GM12878 (cell line): Measurements from ENCODE around the gene PRPF40B. TPM values are rescaled to one million over a fixed set of nuclear protein-coding genes. Genes with fewer than 3 reads are reported as not detected.
A peak's percentile ranks its signal among the peaks of the same experiment; 100 is the strongest.

Experiments used
- ATAC-seq: fragments of 200-7000 bp; cut with Tn5 transposase; 3 replicates; pipeline ENCODE4 v1.9.1; 2020; ENCODE audit warnings: mild to moderate bottlenecking, moderate library complexity
- BruUV-seq: library from RNA; stranded (reverse); fragments of 400-500 nt; replicated peaks from 2 replicates; lab custom pipeline; 2021; lab: Mats Ljungman, UMichigan
- CTCF ChIA-PET: fragments of 300-600 bp; sonication (Branson Sonifier 250); formaldehyde crosslinking; extraction: SDS; loops from one replicate; lab custom pipeline; 2021; ENCODE audit warnings: inconsistent platforms; lab: Yijun Ruan, JAX
- POLR2A ChIA-PET: fragments of 350-600 bp; formaldehyde crosslinking; extraction: SDS; loops from one replicate; lab custom pipeline; 2021; ENCODE audit warnings: inconsistent platforms; lab: Charles Lee
- RAD21 ChIA-PET: fragments of 300-600 bp; sonication (Branson Sonifier 250); formaldehyde crosslinking; loops from one replicate; lab custom pipeline; 2023; ENCODE audit warnings: antibody characterized with exemption; ENCODE audit not compliant: unreplicated experiment; lab: Charles Lee
- SMC1A ChIA-PET: fragments of 300-600 bp; sonication (Branson Sonifier 250); formaldehyde crosslinking; loops from one replicate; lab custom pipeline; 2023; ENCODE audit not compliant: unreplicated experiment, uncharacterized antibody; lab: Charles Lee
- DNase-seq: peaks from one replicate; pipeline ENCODE4 v3.0.0-alpha.2; 2011; ENCODE audit warnings: low read depth, low spot score
- FAIRE-seq: peaks from 3 replicates; lab custom pipeline; 2011; peaks lifted over from hg19 to GRCh38; lab: Jason Lieb, UNC
- H2AFZ ChIP-seq: 2 replicates; pipeline ENCODE4 v1.6.0; 2011; ENCODE audit warnings: low read depth, low read length, control low read depth; ENCODE audit not compliant: control insufficient read depth
- H3K27ac ChIP-seq: 2 replicates; pipeline ENCODE4 v1.5.1; 2011; ENCODE audit warnings: control low read depth; ENCODE audit not compliant: control insufficient read depth, insufficient read depth
- H3K27me3 ChIP-seq, 2 experiments: replicated peaks in 1 of 2; 2 replicates each; pipeline versions ENCODE4 v1.6.0 to v1.6.1; 2011; ENCODE audit warnings: low read length in 1 of 2; ENCODE audit not compliant: control insufficient read depth in 2 of 2, insufficient read depth in 2 of 2
- H3K36me3 ChIP-seq, 2 experiments: 2 replicates each; pipeline ENCODE4 v1.5.1; 2011; ENCODE audit warnings: low read length in 1 of 2; ENCODE audit not compliant: control insufficient read depth in 2 of 2, insufficient read depth in 2 of 2
- H3K4me1 ChIP-seq: 2 replicates; pipeline ENCODE4 v1.6.1; 2011; ENCODE audit warnings: mild to moderate bottlenecking, low read length, moderate library complexity, mixed read lengths; ENCODE audit not compliant: control insufficient read depth, insufficient read depth
- H3K4me2 ChIP-seq: 2 replicates; pipeline ENCODE4 v1.6.0; 2011; ENCODE audit warnings: control low read depth; ENCODE audit not compliant: control insufficient read depth, insufficient read depth
- H3K4me3 ChIP-seq: fragments of 200-600 bp; sonication (generic); 2 replicates; pipeline ENCODE4 v1.5.1; 2016
- H3K79me2 ChIP-seq: 2 replicates; pipeline ENCODE4 v1.6.0; 2011; ENCODE audit warnings: low read length; ENCODE audit not compliant: control insufficient read depth, insufficient read depth
- H3K9ac ChIP-seq: 2 replicates; pipeline ENCODE4 v1.8.0; 2011; ENCODE audit warnings: low read length, control low read depth, mixed read lengths; ENCODE audit not compliant: control insufficient read depth, insufficient read depth
- H3K9me3 ChIP-seq: replicated peaks from 3 replicates; pipeline ENCODE4 v1.5.1; 2011; ENCODE audit warnings: mild to moderate bottlenecking, low read length; ENCODE audit not compliant: control insufficient read depth, insufficient read depth
- H4K20me1 ChIP-seq: 2 replicates; pipeline ENCODE4 v1.6.0; 2011; ENCODE audit not compliant: control insufficient read depth, insufficient read depth
- CTCF ChIP-seq, 3 experiments: IDR thresholded peaks in 2 of 3; conservative IDR thresholded peaks in 1 of 3; 2 replicates each; pipeline ENCODE4 v1.5.1; 2011; ENCODE audit warnings: low read depth in 3 of 3, low read length in 3 of 3, mild to moderate bottlenecking in 3 of 3, control low read depth in 2 of 3, moderate library complexity in 2 of 3, inconsistent platforms in 1 of 3, mixed read lengths in 1 of 3; ENCODE audit not compliant: control insufficient read depth in 2 of 3, insufficient read depth in 1 of 3; ENCODE audit errors: extremely low read depth in 1 of 3
- FOXK2 ChIP-seq: fragments of 450-650 bp; IDR thresholded peaks from 2 replicates; pipeline ENCODE4 v1.6.1; 2017; ENCODE audit warnings: mild to moderate bottlenecking, moderate library complexity
- HDGF ChIP-seq: fragments of 450-650 bp; IDR thresholded peaks from 2 replicates; pipeline ENCODE4 v1.6.1; 2016; ENCODE audit warnings: antibody characterized with exemption
- KLF5 ChIP-seq: fragments of 450-650 bp; IDR thresholded peaks from 2 replicates; pipeline ENCODE4 v1.6.1; 2014; ENCODE audit warnings: mild to moderate bottlenecking; ENCODE audit not compliant: partially characterized antibody
- NRF1 ChIP-seq: conservative IDR thresholded peaks from 2 replicates; pipeline ENCODE4 v1.6.1; 2011; ENCODE audit warnings: mild to moderate bottlenecking, low read depth, low read length, improper control_type of control experiment
- POLR2AphosphoS2 ChIP-seq: IDR thresholded peaks from 2 replicates; pipeline ENCODE4 v1.6.1; 2011; ENCODE audit warnings: low read depth, mild to moderate bottlenecking, low read length, improper control_type of control experiment, moderate library complexity
- RAD21 ChIP-seq: IDR thresholded peaks from 2 replicates; pipeline ENCODE4 v1.6.1; 2011; ENCODE audit warnings: mild to moderate bottlenecking, low read depth, low read length, moderate library complexity; ENCODE audit not compliant: insufficient read depth
- SMC3 ChIP-seq: IDR thresholded peaks from 2 replicates; pipeline ENCODE4 v1.6.1; 2011; ENCODE audit warnings: low read length, improper control_type of control experiment, borderline replicate concordance
- SP1 ChIP-seq: IDR thresholded peaks from one replicate; pipeline ENCODE4 v1.6.1; 2011; ENCODE audit warnings: low read depth, low read length
- YY1 ChIP-seq: IDR thresholded peaks from 2 replicates; pipeline ENCODE4 v1.6.1; 2011; ENCODE audit warnings: low read depth, mild to moderate bottlenecking, low read length
- WGBS: methylation state at CpG from one replicate; pipeline ENCODE4 v1.1.6; 2016; ENCODE audit warnings: low lambda C conversion rate; ENCODE audit not compliant: insufficient replicate concordance, insufficient coverage; ENCODE audit errors: missing lambda C conversion rate; 5-methylcytosine and 5-hydroxymethylcytosine counted together
- in situ Hi-C: fragments of 300-500 bp; cut with MboI; formaldehyde crosslinking; loops from 9 replicates; pipeline ENCODE4 v1.14.3; 2018; ENCODE audit warnings: mixed read lengths
- intact Hi-C: fragments of 100-400 bp; cut with micrococcal nuclease; formaldehyde crosslinking; loops from one replicate; pipeline ENCODE4 v1.14.2; 2022; ENCODE audit not compliant: unreplicated experiment
- polyA plus RNA-seq, 11 experiments: library from polyadenylated mRNA; depleted of rRNA in 4 of 11; unstranded in 6 of 11; stranded (reverse) in 5 of 11; fragments of >200 nt; fragmentation: Nextera tagmentation in 4 of 11; fragmentation: Illumina TruSeq in 1 of 11; extraction: Ambion mirVana in 4 of 11; extraction: Trizol in 1 of 11; gene quantifications; 1 replicate in 1 of 11; 2 replicates in 10 of 11; pipeline versions ENCODE4 v1.2.1 to v1.2.3, GENCODE V29; 2011 to 2016; ENCODE audit warnings: inconsistent platforms in 2 of 11, missing spikeins in 2 of 11, low read depth in 1 of 11
- total RNA-seq, 4 experiments: library from RNA; depleted of rRNA in 3 of 4; stranded (reverse); fragments of >200 nt in 3 of 4; fragmentation: Illumina TruSeq in 1 of 4; extraction: Trizol in 1 of 4; gene quantifications; 2 replicates each; pipeline versions ENCODE4 v1.2.1 to v1.2.3, GENCODE V29; 2013 to 2021
- TF ChIP-seq, protein P1 (sequence below): IDR thresholded peaks from 2 replicates; pipeline ENCODE4 v1.6.1; 2011; ENCODE audit warnings: borderline replicate concordance, low read depth, mild to moderate bottlenecking, moderate library complexity, mixed read lengths, low read length; ENCODE audit not compliant: insufficient read depth; ENCODE audit errors: extremely low read length
- TF ChIP-seq, protein P2 (sequence below): fragments of 450-650 bp; IDR thresholded peaks from 2 replicates; pipeline ENCODE4 v1.6.1; 2016; ENCODE audit warnings: mild to moderate bottlenecking, moderate library complexity, borderline replicate concordance

The PRPF40B gene
- total and polyA plus RNA-seq, 10 of the 15 experiments (the other 5 are each of a cell fraction or from before 2014, with no cell fraction given): 0.31 to 17.9 (median 7.3) TPM

DNA sequence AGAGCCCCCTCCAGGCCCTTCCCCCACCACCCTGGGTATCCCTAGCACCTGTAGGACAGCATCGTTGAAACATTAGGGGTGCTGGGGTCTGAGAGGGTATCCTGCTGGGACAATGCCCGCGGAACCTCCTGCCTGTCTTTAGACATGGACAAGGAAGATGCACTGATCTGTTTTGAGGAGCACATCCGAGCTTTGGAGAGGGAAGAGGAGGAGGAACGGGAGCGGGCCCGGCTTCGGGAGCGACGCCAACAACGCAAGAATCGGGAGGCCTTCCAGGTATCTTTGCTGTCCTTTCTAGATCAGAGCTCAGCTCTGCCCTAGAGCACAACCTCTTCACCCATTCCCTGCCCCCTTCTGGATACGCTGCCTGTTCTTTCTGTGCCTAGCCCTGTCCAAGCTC is 13.2 kb downstream of the PRPF40B start (continued):
- TF ChIP-seq, protein P1, sequence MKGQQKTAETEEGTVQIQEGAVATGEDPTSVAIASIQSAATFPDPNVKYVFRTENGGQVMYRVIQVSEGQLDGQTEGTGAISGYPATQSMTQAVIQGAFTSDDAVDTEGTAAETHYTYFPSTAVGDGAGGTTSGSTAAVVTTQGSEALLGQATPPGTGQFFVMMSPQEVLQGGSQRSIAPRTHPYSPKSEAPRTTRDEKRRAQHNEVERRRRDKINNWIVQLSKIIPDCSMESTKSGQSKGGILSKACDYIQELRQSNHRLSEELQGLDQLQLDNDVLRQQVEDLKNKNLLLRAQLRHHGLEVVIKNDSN: no peak
- no peak for TF ChIP-seq NRF1

DNA sequence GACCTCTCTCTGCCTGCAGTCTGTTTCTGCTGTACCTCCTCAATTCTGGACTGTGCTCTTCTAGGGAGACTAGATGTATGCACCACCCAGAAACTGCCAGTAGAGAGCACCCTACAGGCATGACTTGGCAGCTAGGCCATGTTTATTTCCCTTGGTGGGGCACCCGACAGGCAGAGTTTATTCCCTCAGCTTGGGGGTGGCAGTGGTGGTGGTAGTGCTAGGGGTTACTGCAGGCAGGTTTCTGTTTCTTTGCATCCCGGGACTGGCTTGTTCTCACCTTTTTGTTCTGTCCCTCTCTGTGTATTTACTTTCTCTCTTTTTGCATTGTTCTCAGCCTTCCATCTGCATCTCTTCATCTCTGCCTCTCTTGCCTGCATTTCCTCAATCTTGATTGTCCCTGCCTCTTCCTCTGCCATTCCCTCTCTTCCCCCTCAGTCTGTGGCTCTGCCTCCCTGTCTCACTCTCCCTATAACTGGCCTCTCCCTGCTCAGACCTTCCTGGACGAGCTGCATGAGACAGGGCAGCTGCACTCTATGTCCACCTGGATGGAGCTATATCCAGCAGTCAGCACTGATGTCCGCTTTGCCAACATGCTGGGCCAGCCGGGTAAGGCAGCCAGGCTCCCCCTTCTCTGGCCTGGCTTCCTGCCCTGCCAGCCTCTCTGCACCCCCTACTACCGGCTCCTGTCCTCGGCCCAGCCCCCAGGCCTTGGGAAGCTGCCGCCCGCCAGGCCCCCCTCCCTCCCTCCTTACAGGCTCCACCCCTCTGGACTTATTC is 13.8 kb downstream of the PRPF40B start:
- Histone ChIP-seq H3K4me1 (peaks cover 3% of the 10 kb centered on the region; the same call in 1 of the 2 replicates), H3K27ac (no peak overlapping the region), H3K9me3 (no peaks in the 10 kb centered on the region), H3K4me2 (no peak overlapping the region), H3K27me3 (no peaks in the 10 kb centered on the region), H4K20me1 (no peaks in the 10 kb centered on the region), H3K4me3 (no peak overlapping the region), H3K79me2 (no peaks in the 10 kb centered on the region), H2AFZ (no peak overlapping the region), H3K36me3 (peaks cover 0 to under 1% of the 10 kb centered on the region in 2 experiments; a peak in 1 of 4 replicates), H3K9ac (no peak overlapping the region)
- ChIA-PET CTCF (interaction anchor here (0.6 to 20.4 kb wide), 31 partner anchors 9 to 279 kb away, joined by 3 to 486 read pairs (median 7); partner anchors contain the start of genes FMNL3, PRPF40B and TMBIM6), RAD21 (interaction anchor here (0.5 to 4.8 kb wide), 14 partner anchors 12 to 279 kb away, joined by 3 to 51 read pairs (median 4); partner anchors contain the start of gene FMNL3), POLR2A (interaction anchor here (0.7 to 4.7 kb wide), 6 partner anchors 11 to 87 kb away, joined by 3 to 40 read pairs (median 4); partner anchors contain the start of gene FMNL3), SMC1A (interaction anchor here (0.8 to 8.1 kb wide), 19 partner anchors 9 to 141 kb away, joined by 3 to 72 read pairs (median 5); partner anchors contain the start of gene FMNL3)
- DNase-seq (no peak), FAIRE-seq (peak; percentile 79), ATAC-seq (peak; percentile 93)
- in situ Hi-C loops: no loop called here
- 62% methylated on average over 9 of the region's 9 CpGs for WGBS
- TSS peak; percentile 23 for BruUV-seq
- intact Hi-C loops: loop anchor here (1.0 to 10.0 kb wide), 3 partner anchors 70 to 198 kb away; partner anchors contain the start of gene FMNL3
- TF ChIP-seq POLR2AphosphoS2 (peak; percentile 36; the same call in 1 of the 2 replicates), SMC3 (peak; percentile 73), YY1 (peak; percentile 82), CTCF (IDR thresholded peaks at IDR 0.05 in 2 of 3, conservative IDR thresholded peaks at IDR 0.05 in 1 of 3; ENCODE audit: control insufficient read depth in 2 of 3, extremely low read depth in 1 of 3, insufficient read depth in 1 of 3, low read depth in 3 of 3, low read length in 3 of 3) (peak; percentile 73 to 77 (median 74)), SP1 (no peak), RAD21 (peak; percentile 84), FOXK2 (0 out of 2 replicates have a peak, but pooled peaks have one; percentile 40), HDGF (peak; percentile 80), KLF5 (no peak)
- TF ChIP-seq, protein P2, sequence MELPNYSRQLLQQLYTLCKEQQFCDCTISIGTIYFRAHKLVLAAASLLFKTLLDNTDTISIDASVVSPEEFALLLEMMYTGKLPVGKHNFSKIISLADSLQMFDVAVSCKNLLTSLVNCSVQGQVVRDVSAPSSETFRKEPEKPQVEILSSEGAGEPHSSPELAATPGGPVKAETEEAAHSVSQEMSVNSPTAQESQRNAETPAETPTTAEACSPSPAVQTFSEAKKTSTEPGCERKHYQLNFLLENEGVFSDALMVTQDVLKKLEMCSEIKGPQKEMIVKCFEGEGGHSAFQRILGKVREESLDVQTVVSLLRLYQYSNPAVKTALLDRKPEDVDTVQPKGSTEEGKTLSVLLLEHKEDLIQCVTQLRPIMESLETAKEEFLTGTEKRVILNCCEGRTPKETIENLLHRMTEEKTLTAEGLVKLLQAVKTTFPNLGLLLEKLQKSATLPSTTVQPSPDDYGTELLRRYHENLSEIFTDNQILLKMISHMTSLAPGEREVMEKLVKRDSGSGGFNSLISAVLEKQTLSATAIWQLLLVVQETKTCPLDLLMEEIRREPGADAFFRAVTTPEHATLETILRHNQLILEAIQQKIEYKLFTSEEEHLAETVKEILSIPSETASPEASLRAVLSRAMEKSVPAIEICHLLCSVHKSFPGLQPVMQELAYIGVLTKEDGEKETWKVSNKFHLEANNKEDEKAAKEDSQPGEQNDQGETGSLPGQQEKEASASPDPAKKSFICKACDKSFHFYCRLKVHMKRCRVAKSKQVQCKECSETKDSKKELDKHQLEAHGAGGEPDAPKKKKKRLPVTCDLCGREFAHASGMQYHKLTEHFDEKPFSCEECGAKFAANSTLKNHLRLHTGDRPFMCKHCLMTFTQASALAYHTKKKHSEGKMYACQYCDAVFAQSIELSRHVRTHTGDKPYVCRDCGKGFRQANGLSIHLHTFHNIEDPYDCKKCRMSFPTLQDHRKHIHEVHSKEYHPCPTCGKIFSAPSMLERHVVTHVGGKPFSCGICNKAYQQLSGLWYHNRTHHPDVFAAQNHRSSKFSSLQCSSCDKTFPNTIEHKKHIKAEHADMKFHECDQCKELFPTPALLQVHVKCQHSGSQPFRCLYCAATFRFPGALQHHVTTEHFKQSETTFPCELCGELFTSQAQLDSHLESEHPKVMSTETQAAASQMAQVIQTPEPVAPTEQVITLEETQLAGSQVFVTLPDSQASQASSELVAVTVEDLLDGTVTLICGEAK: no peak
